GM12873 (cell line): ENCODE data around the gene TBX15.

Experiments
- TF ChIP-seq, protein P1 (sequence below): IDR thresholded peaks from 2 replicates; pipeline ENCODE4 v1.5.1; 2012; ENCODE audit warnings: low read depth, mild to moderate bottlenecking, moderate library complexity, low read length, control low read depth; ENCODE audit not compliant: insufficient read depth; ENCODE audit errors: missing control alignments

The TBX15 gene

DNA sequence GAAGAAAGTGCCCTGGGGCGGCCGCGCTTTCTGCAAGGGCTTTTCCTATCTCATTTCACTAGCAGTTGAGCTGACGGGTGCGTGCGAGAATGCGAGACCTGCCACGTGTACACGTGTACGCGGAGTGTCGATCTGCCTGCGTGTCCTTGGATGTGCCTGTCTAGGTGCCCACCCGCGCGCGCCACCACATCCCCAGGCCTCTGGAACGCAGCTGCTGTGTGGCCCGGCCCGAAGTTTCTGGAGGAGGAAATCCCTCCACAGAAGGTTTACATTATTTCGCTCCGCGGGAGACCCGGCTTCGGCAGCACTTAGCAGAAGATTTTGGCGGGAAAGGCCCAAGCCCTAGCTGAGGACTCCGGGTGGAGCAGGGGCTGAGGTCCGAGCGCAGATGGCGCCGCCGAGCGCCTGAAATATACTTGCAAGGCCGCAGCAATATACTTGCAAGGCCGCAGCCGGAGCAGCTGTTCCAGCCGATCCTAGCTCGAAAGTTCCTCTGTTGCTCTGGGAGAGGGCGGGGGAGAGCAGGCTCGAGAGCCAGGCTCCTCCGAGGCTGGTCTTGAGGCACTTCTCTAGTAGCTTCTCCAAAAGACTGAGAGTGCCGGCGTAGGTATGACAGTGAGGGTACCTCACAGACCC is 3.9 kb downstream of the TBX15 start:
- TF ChIP-seq, protein P1, sequence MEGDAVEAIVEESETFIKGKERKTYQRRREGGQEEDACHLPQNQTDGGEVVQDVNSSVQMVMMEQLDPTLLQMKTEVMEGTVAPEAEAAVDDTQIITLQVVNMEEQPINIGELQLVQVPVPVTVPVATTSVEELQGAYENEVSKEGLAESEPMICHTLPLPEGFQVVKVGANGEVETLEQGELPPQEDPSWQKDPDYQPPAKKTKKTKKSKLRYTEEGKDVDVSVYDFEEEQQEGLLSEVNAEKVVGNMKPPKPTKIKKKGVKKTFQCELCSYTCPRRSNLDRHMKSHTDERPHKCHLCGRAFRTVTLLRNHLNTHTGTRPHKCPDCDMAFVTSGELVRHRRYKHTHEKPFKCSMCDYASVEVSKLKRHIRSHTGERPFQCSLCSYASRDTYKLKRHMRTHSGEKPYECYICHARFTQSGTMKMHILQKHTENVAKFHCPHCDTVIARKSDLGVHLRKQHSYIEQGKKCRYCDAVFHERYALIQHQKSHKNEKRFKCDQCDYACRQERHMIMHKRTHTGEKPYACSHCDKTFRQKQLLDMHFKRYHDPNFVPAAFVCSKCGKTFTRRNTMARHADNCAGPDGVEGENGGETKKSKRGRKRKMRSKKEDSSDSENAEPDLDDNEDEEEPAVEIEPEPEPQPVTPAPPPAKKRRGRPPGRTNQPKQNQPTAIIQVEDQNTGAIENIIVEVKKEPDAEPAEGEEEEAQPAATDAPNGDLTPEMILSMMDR: no peak

GRCh38 chr1:118983558-118984041 is 4.5 kb downstream of the TBX15 start:
- TF ChIP-seq, protein P1: no peak

DNA sequence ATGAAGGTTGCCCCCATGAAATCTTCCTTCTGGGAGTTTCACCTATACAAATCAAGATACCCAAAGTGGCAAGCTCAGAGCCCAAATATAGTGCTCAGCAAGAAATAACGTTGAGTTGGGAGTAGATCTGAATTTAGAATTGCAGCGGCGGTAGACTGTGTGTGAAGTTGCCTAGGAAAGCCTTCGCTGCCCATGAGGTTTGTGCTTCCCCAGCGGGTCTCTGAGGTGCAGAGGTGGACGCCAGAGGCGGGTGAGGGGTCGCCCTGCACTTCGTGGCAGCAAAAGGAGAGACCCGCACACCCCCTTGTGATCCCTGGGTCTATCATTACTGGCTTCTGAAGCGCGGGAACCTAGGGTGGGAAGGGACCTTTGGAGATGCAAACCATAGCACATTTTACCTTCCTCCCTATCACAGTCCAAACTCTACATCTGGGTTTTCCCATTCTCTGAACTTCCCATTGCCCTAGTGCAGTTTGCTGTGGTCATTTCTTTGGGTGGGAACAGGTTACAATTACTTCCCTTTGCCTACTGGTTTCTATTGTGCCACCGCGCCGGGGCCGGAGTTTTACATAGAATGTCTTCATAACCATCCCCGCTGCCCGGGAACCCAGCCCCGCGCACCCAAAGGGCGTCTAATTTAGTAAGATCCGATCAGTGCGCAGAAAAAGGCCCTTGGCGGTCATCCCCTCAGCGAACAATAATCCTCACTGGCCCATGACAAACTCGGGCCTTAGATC is 5.2 kb downstream of the TBX15 start:
- TF ChIP-seq, protein P1: no peak

- TF ChIP-seq, protein P1: no peak
These were observed 5.9 kb downstream of the TBX15 start for GRCh38 chr1:118982266-118982665.

GRCh38 chr1:118981436-118981835 is 6.7 kb downstream of the TBX15 start:
- TF ChIP-seq, protein P1: no peak

DNA sequence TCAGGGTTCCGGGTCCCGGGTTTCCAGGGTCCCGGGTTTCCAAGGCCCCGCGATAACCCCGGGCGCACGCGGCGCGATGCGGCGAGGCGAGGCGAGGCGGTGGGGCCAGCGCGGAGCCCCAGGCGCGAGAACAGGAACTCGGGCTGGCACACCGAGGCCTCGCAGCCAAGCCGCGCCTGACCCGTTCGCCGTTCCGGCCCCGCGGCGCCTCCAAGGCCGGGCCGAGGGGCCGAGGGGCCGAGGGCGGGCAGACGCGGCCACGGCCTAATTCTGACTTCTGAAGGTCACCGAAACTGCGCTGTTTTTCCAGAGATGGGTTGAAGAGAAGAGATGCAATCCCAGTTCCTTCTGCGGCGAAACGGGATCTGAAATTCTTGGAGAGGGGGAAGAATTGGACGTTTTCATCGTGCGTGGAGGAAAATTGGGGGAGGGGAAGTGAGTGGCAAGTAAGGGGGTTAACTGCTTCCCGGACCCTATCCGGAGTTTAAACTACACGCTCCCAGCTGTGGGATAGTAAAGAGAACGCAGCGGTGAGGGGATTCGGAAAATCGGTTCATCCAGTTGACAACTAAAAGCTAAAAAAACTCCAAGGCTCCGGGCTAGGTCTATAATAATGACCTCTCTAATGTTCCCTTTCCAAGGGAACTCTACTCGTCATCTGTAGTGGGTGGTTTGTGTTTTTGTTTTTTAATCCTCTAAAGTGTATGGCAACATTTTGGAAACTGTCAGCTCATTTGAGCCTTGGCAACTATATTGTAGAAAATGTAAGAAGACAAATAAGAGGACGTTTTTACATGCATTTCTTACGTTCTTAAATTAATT is 8.2 kb downstream of the TBX15 start:
- TF ChIP-seq, protein P1: no peak

DNA sequence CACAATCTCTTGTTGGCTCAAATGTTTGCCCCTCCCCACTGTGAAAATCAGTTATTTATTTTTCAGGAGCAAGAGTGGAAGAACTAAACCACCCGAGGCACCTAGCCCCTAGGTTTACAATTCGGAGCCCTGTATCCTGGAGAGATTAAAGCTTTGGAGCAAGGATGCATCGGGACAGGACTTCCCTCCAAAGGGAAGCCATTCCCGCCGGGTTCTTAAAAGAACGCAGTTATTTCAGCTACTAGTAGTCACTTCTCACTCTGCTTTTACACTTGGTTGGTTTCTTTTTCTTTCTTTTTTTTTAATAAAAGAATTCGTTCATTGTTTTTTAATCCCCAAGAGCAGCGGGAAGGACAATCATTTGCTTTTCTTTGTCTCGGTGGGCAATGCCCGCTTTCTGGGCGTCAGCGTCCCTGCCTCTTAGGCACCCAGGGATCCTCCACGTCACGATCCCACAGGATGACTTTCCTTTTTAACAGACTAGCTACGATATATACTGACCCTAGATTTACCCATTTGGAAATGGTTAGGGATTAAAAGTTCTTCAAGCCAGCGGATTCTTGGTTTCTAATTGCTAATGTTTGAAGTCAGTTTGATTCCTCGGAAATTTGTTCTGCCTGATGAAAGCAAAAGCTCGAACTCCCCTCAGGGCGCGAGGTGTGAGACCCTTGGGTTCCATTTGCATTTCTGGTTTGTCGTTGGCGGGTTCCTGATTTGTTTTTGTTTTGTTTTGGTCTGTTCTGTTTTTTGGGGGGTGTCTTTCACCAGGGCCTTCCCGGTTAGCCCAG is 9.0 kb downstream of the TBX15 start:
- TF ChIP-seq, protein P1: no peak
